Right cardiac atrium (tissue), 5 donors: ENCODE measurements around the gene PTGIR. TPM values are rescaled to one million over a fixed set of nuclear protein-coding genes. Genes with fewer than 3 reads are reported as not detected.

Experiments used
- ATAC-seq, 2 donors: fragments of 200-7000 bp; cut with Tn5 transposase; one replicate each; pipeline versions ENCODE4 v1.8.0 to v1.9.1; 2020; ENCODE audit warnings: moderate library complexity in 2 of 2, mild to moderate bottlenecking in 1 of 2
- DNase-seq, 3 donors: peaks; one replicate each; pipeline ENCODE4 v3.0.0-alpha.2; 2020
- H3K27ac ChIP-seq: one replicate; pipeline ENCODE4 v1.5.1; 2013; ENCODE audit warnings: mild to moderate bottlenecking, low read length, control low read depth, moderate library complexity
- H3K27me3 ChIP-seq: one replicate; pipeline ENCODE4 v1.6.1; 2013; ENCODE audit not compliant: control insufficient read depth, insufficient read depth
- H3K4me1 ChIP-seq: one replicate; pipeline ENCODE4 v1.6.1; 2013; ENCODE audit warnings: low read length; ENCODE audit not compliant: control insufficient read depth, insufficient read depth
- H3K4me3 ChIP-seq: one replicate; pipeline ENCODE4 v1.5.1; 2013; ENCODE audit warnings: low read length, control low read depth
- H3K9me3 ChIP-seq: one replicate; pipeline ENCODE4 v1.6.1; 2013; ENCODE audit warnings: low read length; ENCODE audit not compliant: control insufficient read depth
- WGBS: extraction: QIAGEN DNeasy Blood & Tissue Kit; methylation state at CpG from one replicate; pipeline ENCODE4 v1.1.7; 2013; 5-methylcytosine and 5-hydroxymethylcytosine counted together
- intact Hi-C, 4 donors: fragments of 100-400 bp; cut with DNase I; formaldehyde crosslinking; loops; one replicate each; pipeline versions ENCODE4 v1.11.0 to v1.14.0; 2022 to 2023
- polyA plus RNA-seq: library from polyadenylated mRNA; stranded (reverse); fragments of 200-250 nt; gene quantifications from one replicate; pipeline ENCODE4 v1.2.3, GENCODE V29; 2013
- total RNA-seq, 4 donors: library from RNA; stranded (reverse); fragmentation: NEBNext Ultra II Directional; extraction: Animal tissue kit (Norgen Biotek cat#: 25700); gene quantifications; one replicate each; pipeline ENCODE4 v1.2.1, GENCODE V29; 2021
- donor health status: healthy with polysubstance abuse.
- donor health status: DM: no; HTN: yes; CAD: no.
- donor health status: DM: no; HTN: no; CAD: no.
- donor health status: DM: no; HTN: yes; CAD: no; lungs with severe emphysema.
- donor health status: DM: yes; HTN: yes; CAD: no.

Gene PTGIR
- total and polyA plus RNA-seq, 5 donors: 6.7 to 13.5 (median 7.9) TPM

- H3K4me3 ChIP-seq: no peak overlapping the region
- H3K4me1 ChIP-seq: no peaks in the 10 kb centered on the region
- no peak for ATAC-seq
- no peaks in the 10 kb centered on the region for H3K27me3 ChIP-seq
- WGBS: 96% methylated on average over 4 of the region's 4 CpGs
- H3K9me3 ChIP-seq: no peaks in the 10 kb centered on the region
- intact Hi-C loops: no loop called here
- no peak overlapping the region for H3K27ac ChIP-seq
- no peak for DNase-seq
Measured at GRCh38 chr19:46578450-46578849, 46.4 kb downstream of the PTGIR start.

GRCh38 chr19:46574533-46574932 is 50.4 kb downstream of the PTGIR start:
- Histone ChIP-seq H3K27ac (no peak overlapping the region), H3K27me3 (no peaks in the 10 kb centered on the region), H3K4me1 (no peaks in the 10 kb centered on the region), H3K4me3 (no peak overlapping the region), H3K9me3 (no peaks in the 10 kb centered on the region)
- DNase-seq (no peak), ATAC-seq (no peak)
- WGBS: 66% methylated on average over 11 of the region's 11 CpGs
- intact Hi-C loops: no loop called here

GRCh38 chr19:46573679-46574498 is 51.0 kb downstream of the PTGIR start:
- 81% methylated on average over 8 of the region's 8 CpGs for WGBS
- intact Hi-C loops: no loop called here
- ATAC-seq: no peak

GRCh38 chr19:46571495-46571894 is 53.4 kb downstream of the PTGIR start:
- ATAC-seq (no peak), DNase-seq (no peak)
- WGBS: 53% methylated on average over 5 of the region's 5 CpGs
- intact Hi-C loops: no loop called here
- Histone ChIP-seq H3K27ac (no peak overlapping the region), H3K27me3 (no peaks in the 10 kb centered on the region), H3K4me3 (no peak overlapping the region), H3K9me3 (no peaks in the 10 kb centered on the region), H3K4me1 (no peaks in the 10 kb centered on the region)

More at GRCh38 chr19:46573679-46574498, 51.0 kb downstream of the PTGIR start:
- Histone ChIP-seq H3K4me1 (no peaks in the 10 kb centered on the region), H3K4me3 (no peak overlapping the region), H3K9me3 (no peaks in the 10 kb centered on the region), H3K27ac (no peak overlapping the region), H3K27me3 (no peaks in the 10 kb centered on the region)
- DNase-seq: no peak

Other genes with a start within 250 kb of the PTGIR start
- gene CCDC8, start 211.5 kb downstream of the PTGIR start, total RNA-seq: 10 to 100 TPM; 47.0 to 54.6 (median 49.9) TPM
- gene CCDC8, start 211.5 kb downstream of the PTGIR start, polyA plus RNA-seq: 28.8 TPM
- under 1 TPM; 0.23 to 0.31 (median 0.26) TPM for gene PNMA8C, start 196.2 kb downstream of the PTGIR start, total RNA-seq
- 0.05 TPM for gene PNMA8C, start 196.2 kb downstream of the PTGIR start, polyA plus RNA-seq
- gene PNMA8A, start 153.5 kb downstream of the PTGIR start, total RNA-seq: 10 to 100 TPM; 15.7 to 29.8 (median 26.4) TPM
- 10.7 TPM for gene PNMA8A, start 153.5 kb downstream of the PTGIR start, polyA plus RNA-seq
- gene PNMA8B, start 129.2 kb downstream of the PTGIR start, total RNA-seq: 1 to 10 TPM; 2.1 to 3.7 (median 2.3) TPM
- 1.6 TPM for gene PNMA8B, start 129.2 kb downstream of the PTGIR start, polyA plus RNA-seq
- 100 to 1,000 TPM; 232 to 357 (median 343) TPM for gene CALM3, start 23.8 kb downstream of the PTGIR start, total RNA-seq
- gene CALM3, start 23.8 kb downstream of the PTGIR start, polyA plus RNA-seq: 365 TPM
- 1 to 10 TPM; 3.0 to 7.4 (median 4.7) TPM for gene GNG8, start 11.1 kb upstream of the PTGIR start, total RNA-seq
- gene GNG8, start 11.1 kb upstream of the PTGIR start, polyA plus RNA-seq: not detected
- gene DACT3, start 36.1 kb upstream of the PTGIR start, total RNA-seq: 10 to 100 TPM; 24.6 to 46.5 (median 37.2) TPM
- gene DACT3, start 36.1 kb upstream of the PTGIR start, polyA plus RNA-seq: 28.3 TPM
- gene PRKD2, start 92.0 kb upstream of the PTGIR start, total RNA-seq: 10 to 100 TPM; 14.2 to 16.6 (median 14.8) TPM
- 11.3 TPM for gene PRKD2, start 92.0 kb upstream of the PTGIR start, polyA plus RNA-seq
- gene FKRP, start 121.0 kb upstream of the PTGIR start, total RNA-seq: 10 to 100 TPM; 15.0 to 22.7 (median 21.0) TPM
- 15.9 TPM for gene FKRP, start 121.0 kb upstream of the PTGIR start, polyA plus RNA-seq
- 10 to 100 TPM; 49.0 to 69.8 (median 54.7) TPM for gene STRN4, start 121.4 kb upstream of the PTGIR start, total RNA-seq
- gene STRN4, start 121.4 kb upstream of the PTGIR start, polyA plus RNA-seq: 39.3 TPM
- gene SLC1A5, start 163.5 kb upstream of the PTGIR start, total RNA-seq: 10 to 100 TPM; 16.9 to 45.6 (median 24.7) TPM
- 15.9 TPM for gene SLC1A5, start 163.5 kb upstream of the PTGIR start, polyA plus RNA-seq
- gene AP2S1, start 225.8 kb upstream of the PTGIR start, total RNA-seq: 100 to 1,000 TPM in 1 of 4 donors, 10 to 100 TPM in 3; 83.0 to 102 (median 93.9) TPM
- 90.5 TPM for gene AP2S1, start 225.8 kb upstream of the PTGIR start, polyA plus RNA-seq
- gene ARHGAP35, start 235.9 kb upstream of the PTGIR start, total RNA-seq: 10 to 100 TPM; 71.5 to 85.6 (median 77.1) TPM
- 46.6 TPM for gene ARHGAP35, start 235.9 kb upstream of the PTGIR start, polyA plus RNA-seq